ENCODE data around the gene KRTAP4-8.

- no peak for TF ChIP-seq CTCF (IDR thresholded peaks at IDR 0.05)
- no peak for TF ChIP-seq EZH2 (IDR thresholded peaks at IDR 0.05; ENCODE audit: borderline replicate concordance, insufficient read depth, low read depth, low read length, poor library complexity, severe bottlenecking)
These were observed 45.4 kb downstream of the KRTAP4-8 start for GRCh38 chr17:41052566-41052965.
